Stomach (tissue), 4 donors: Measurements from ENCODE around the gene POC1B.

Experiments
- CTCF ChIP-seq, 7 experiments: fragments of 450-650 bp in 4 of 7; fragments of 200-600 bp in 3 of 7; sonication (generic) in 3 of 7; IDR thresholded peaks; one replicate each; pipeline ENCODE4 v1.5.1; 2016 to 2019; ENCODE audit warnings: antibody characterized with exemption in 7 of 7, control low read depth in 2 of 7, mild to moderate bottlenecking in 1 of 7
- POLR2A ChIP-seq, 4 donors: fragments of 450-650 bp; IDR thresholded peaks; one replicate each; pipeline ENCODE4 v1.6.1; 2016; ENCODE audit warnings: antibody characterized with exemption in 4 of 4, control low read depth in 2 of 4, mild to moderate bottlenecking in 1 of 4, moderate library complexity in 1 of 4
- POLR2AphosphoS5 ChIP-seq, 3 donors: sonication (generic); formaldehyde crosslinking; IDR thresholded peaks; one replicate each; pipeline ENCODE4 v1.6.1; 2016; ENCODE audit warnings: antibody characterized with exemption in 3 of 3

GRCh38 chr12:89494411-89495231 is 31.2 kb downstream of the POC1B start:
- no peak for TF ChIP-seq CTCF (IDR thresholded peaks at IDR 0.05)
- TF ChIP-seq POLR2A (IDR thresholded peaks at IDR 0.05), result no peak
- no peak for TF ChIP-seq POLR2AphosphoS5 (IDR thresholded peaks at IDR 0.05)
